Adipocyte (in vitro differentiated cells): Measurements from ENCODE around the gene LEKR1.

ENCODE experiments used
- DNase-seq: peaks from one replicate; pipeline ENCODE4 v3.0.0-alpha.2; 2015; ENCODE audit warnings: low read depth
- H3K27me3 ChIP-seq: replicated peaks from 2 replicates; pipeline ENCODE4 v1.7.0; 2013; ENCODE audit warnings: mild to moderate bottlenecking, low read length, moderate library complexity; ENCODE audit not compliant: control insufficient read depth, insufficient read depth
- H3K36me3 ChIP-seq: 2 replicates; pipeline ENCODE4 v1.7.0; 2013; ENCODE audit warnings: low read length, mild to moderate bottlenecking, moderate library complexity; ENCODE audit not compliant: control insufficient read depth, insufficient read depth, severe bottlenecking
- H3K4me1 ChIP-seq: 2 replicates; pipeline ENCODE4 v1.7.0; 2013; ENCODE audit warnings: mild to moderate bottlenecking, low read length, moderate library complexity; ENCODE audit not compliant: control insufficient read depth, insufficient read depth
- H3K4me3 ChIP-seq: 2 replicates; pipeline ENCODE4 v1.7.0; 2013; ENCODE audit warnings: mild to moderate bottlenecking, low read length, moderate library complexity
- H3K9ac ChIP-seq: 2 replicates; pipeline ENCODE4 v1.7.0; 2013; ENCODE audit warnings: mild to moderate bottlenecking, low read length, moderate library complexity
- H3K9me3 ChIP-seq: 2 replicates; pipeline ENCODE4 v1.7.0; 2013; ENCODE audit warnings: mild to moderate bottlenecking, low read length, moderate library complexity; ENCODE audit not compliant: control insufficient read depth

Gene LEKR1

DNA sequence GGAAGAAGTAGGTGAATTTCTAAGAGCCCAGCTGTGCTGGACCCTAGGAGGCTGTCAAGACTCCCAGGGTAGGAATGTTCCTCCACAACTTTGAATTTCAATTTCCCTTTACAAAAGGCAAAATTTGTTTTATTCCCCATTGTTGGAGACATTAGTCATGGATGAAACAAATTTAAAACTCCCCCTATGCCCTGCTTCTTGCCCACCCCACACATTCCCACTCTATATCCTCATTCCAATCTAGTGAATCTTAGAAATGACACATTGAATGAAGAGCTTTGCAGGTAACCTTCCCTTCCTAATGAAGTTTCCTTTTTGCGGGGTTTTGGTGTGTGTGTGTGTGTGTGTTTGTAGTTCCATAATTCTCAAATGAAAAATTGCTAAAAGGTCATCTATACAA lies 261.2 kb downstream of the LEKR1 start:
- Histone ChIP-seq H3K9ac (peak overlapping the region; percentile 94), H3K9me3 (no peaks in the 10 kb centered on the region), H3K4me3 (peak overlapping the region; percentile 81), H3K36me3 (no peaks in the 10 kb centered on the region), H3K4me1 (peaks cover 44% of the 10 kb centered on the region), H3K27me3 (no peaks in the 10 kb centered on the region)
- no peak for DNase-seq

GRCh38 chr3:157087780-157088600 lies 261.8 kb downstream of the LEKR1 start:
- Histone ChIP-seq H3K4me1 (peaks cover 38% of the 10 kb centered on the region), H3K9me3 (no peaks in the 10 kb centered on the region), H3K36me3 (no peaks in the 10 kb centered on the region), H3K9ac (peak overlapping the region; percentile 94), H3K4me3 (peak overlapping the region; percentile 81), H3K27me3 (no peaks in the 10 kb centered on the region)
- DNase-seq = peak; percentile 51

GRCh38 chr3:157088601-157089454 lies 262.7 kb downstream of the LEKR1 start:
- peak; percentile 97 for DNase-seq
- H3K27me3 ChIP-seq = no peaks in the 10 kb centered on the region
- H3K9me3 ChIP-seq = no peaks in the 10 kb centered on the region
- H3K4me1 ChIP-seq = peaks cover 36% of the 10 kb centered on the region
- H3K4me3 ChIP-seq = peak overlapping the region; percentile 81
- no peaks in the 10 kb centered on the region for H3K36me3 ChIP-seq
- H3K9ac ChIP-seq = peak overlapping the region; percentile 94

DNA sequence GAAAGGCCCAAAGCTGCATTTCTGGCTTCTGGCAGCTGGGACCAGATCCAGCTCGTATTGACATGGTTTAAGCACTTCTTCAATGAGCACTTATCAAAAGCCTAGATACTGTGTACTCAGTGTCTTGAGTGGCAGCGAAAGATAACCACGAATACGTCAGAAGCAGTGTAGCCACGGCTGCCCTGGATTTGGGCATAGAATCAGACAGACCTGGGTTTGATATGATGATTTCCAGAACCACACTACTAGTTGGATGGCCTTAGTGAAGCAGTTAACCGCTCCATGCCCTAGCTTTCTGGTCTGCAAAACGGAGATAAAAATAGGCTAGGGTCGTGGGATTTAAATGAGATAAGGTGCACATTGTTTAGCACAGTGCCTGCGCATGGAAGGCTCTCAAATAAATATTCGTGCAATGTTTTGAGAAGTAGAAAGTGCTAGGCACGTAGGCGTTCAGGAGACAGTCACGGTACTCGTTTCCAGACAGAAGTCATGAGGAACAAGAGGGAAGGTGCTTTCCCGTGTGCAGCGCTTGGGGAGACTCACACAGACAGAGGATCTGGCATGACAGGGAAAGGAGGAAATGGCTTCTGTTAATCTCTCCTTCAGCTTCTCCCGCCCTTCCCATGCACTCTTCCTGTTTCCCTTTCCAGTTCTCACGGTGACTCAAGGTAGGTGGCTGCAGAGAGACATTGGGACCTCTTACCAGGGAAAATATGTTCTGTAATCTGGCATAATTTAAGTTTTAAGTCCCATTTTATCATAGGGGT lies 263.5 kb downstream of the LEKR1 start:
- Histone ChIP-seq H3K27me3 (no peaks in the 10 kb centered on the region), H3K9ac (peak overlapping the region; percentile 94), H3K36me3 (no peaks in the 10 kb centered on the region), H3K9me3 (no peaks in the 10 kb centered on the region), H3K4me1 (peaks cover 36% of the 10 kb centered on the region), H3K4me3 (peak overlapping the region; percentile 81)
- DNase-seq = no peak

DNA sequence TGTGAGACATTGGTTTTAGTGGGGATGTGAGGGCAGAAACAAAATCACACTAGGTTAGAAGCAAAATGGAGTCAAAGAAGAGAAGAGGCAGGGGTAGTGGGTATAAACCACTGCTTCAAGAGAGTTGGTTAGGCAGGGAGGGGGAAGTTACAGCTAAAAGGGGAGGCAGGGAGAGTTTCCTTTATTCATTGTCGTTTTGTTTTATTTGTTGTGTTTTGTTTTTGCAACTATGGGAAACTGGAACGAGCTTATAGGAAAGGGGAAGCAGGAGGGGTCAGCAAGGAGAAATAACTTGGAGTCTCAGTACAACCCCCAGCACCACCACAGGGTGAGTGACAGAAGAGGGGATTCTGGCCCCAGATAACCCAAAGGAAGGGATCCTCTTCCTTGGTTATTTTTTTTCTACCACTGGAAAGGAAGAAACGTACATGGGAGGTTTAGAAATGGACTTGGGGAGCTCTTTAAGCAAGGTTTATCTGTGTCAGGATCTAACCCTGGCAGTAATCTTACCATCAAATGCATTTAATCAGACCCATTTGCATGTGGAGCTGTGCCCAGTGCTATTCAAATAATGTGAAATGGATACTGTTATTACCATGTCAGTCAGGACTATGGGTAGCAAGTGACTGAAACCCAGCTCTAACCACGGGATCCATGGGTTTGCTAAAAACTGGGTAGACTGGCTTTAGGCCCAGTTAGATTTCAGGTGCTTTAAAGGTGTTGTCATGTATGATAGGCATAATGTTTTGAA lies 265.1 kb downstream of the LEKR1 start:
- no peak overlapping the region for H3K9ac ChIP-seq
- peaks cover 34% of the 10 kb centered on the region for H3K4me1 ChIP-seq
- H3K27me3 ChIP-seq = no peaks in the 10 kb centered on the region
- H3K9me3 ChIP-seq = no peaks in the 10 kb centered on the region
- no peak overlapping the region for H3K4me3 ChIP-seq
- no peaks in the 10 kb centered on the region for H3K36me3 ChIP-seq
- no peak for DNase-seq

- Histone ChIP-seq H3K9ac (no peak overlapping the region), H3K9me3 (no peaks in the 10 kb centered on the region), H3K4me1 (peaks cover 24% of the 10 kb centered on the region), H3K27me3 (no peaks in the 10 kb centered on the region), H3K36me3 (no peaks in the 10 kb centered on the region), H3K4me3 (no peak overlapping the region)
- no peak for DNase-seq
These were observed 266.1 kb downstream of the LEKR1 start for GRCh38 chr3:157092230-157092629.

GRCh38 chr3:157093096-157093495 lies 266.9 kb downstream of the LEKR1 start:
- peaks cover 17% of the 10 kb centered on the region for H3K4me1 ChIP-seq
- H3K9me3 ChIP-seq = no peaks in the 10 kb centered on the region
- H3K36me3 ChIP-seq = no peaks in the 10 kb centered on the region
- no peak for DNase-seq
- H3K4me3 ChIP-seq = no peak overlapping the region
- H3K27me3 ChIP-seq = no peaks in the 10 kb centered on the region
- H3K9ac ChIP-seq = no peak overlapping the region

- DNase-seq = no peak
- H3K9me3 ChIP-seq = no peaks in the 10 kb centered on the region
- H3K36me3 ChIP-seq = no peaks in the 10 kb centered on the region
- peaks cover 23% of the 10 kb centered on the region for H3K4me1 ChIP-seq
- H3K27me3 ChIP-seq = no peaks in the 10 kb centered on the region
- H3K9ac ChIP-seq = no peak overlapping the region
- no peak overlapping the region for H3K4me3 ChIP-seq
These were observed 268.1 kb downstream of the LEKR1 start for GRCh38 chr3:157094301-157094700.

- Histone ChIP-seq H3K27me3 (no peaks in the 10 kb centered on the region), H3K36me3 (no peaks in the 10 kb centered on the region), H3K9me3 (no peaks in the 10 kb centered on the region), H3K4me1 (peaks cover 22% of the 10 kb centered on the region), H3K4me3 (no peak overlapping the region), H3K9ac (no peak overlapping the region)
- DNase-seq = no peak
These were observed 268.8 kb downstream of the LEKR1 start for GRCh38 chr3:157094751-157095480.
